ENCODE measurements around the gene CD2BP2.
A peak's percentile ranks its signal among the peaks of the same experiment; 100 is the strongest.
"Not testable (repeated sequence)": the region's sequence is repeated elsewhere in the genome, so short reads cannot be mapped to it uniquely, and the experiment has no call there.

CD2BP2 gene

GRCh38 chr16:30355144-30355953 lies at the start of gene CD2BP2:
CD2BP2 (minus strand) TSS chr16:30355308; CDS start chr16:30354681, 627 bp downstream.
- DNase-seq (ENCODE audit: low read depth) = peak; percentile 75

GRCh38 chr16:30401768-30402425 lies 46.8 kb upstream of the CD2BP2 start:
- no peak for DNase-seq (ENCODE audit: low read depth)

GRCh38 chr16:30399435-30400186 lies 44.5 kb upstream of the CD2BP2 start:
- no peak for DNase-seq (ENCODE audit: low read depth)

- no peak for DNase-seq (ENCODE audit: low read depth)
These were observed 43.7 kb upstream of the CD2BP2 start for GRCh38 chr16:30398661-30399434.

GRCh38 chr16:30397776-30398660 lies 42.9 kb upstream of the CD2BP2 start:
- no peak for DNase-seq (ENCODE audit: low read depth)

GRCh38 chr16:30397056-30397455 lies 41.9 kb upstream of the CD2BP2 start:
- no peak for DNase-seq (ENCODE audit: low read depth)

- DNase-seq (ENCODE audit: low read depth) = not testable (repeated sequence)
These were observed 41.5 kb upstream of the CD2BP2 start for GRCh38 chr16:30396627-30397026.

- no peak for DNase-seq (ENCODE audit: low read depth)
These were observed 41.0 kb upstream of the CD2BP2 start for GRCh38 chr16:30395992-30396585.

- peak; percentile 28 for DNase-seq (ENCODE audit: low read depth)
These were observed 40.3 kb upstream of the CD2BP2 start, which contains the start of gene ZNF48 for GRCh38 chr16:30395155-30395991. ZNF48 (plus strand) TSS chr16:30395420; CDS start chr16:30395795, 375 bp downstream.

GRCh38 chr16:30394592-30395154 lies 39.6 kb upstream of the CD2BP2 start:
- DNase-seq (ENCODE audit: low read depth) = no peak

GRCh38 chr16:30383521-30383920 lies 28.4 kb upstream of the CD2BP2 start:
- DNase-seq (ENCODE audit: low read depth) = no peak

- peak; percentile 48 for DNase-seq (ENCODE audit: low read depth)
These were observed 27.2 kb upstream of the CD2BP2 start, which contains the start of gene SEPTIN1 for GRCh38 chr16:30382111-30382881. SEPTIN1 (minus strand) TSS chr16:30382561; CDS start chr16:30382542, 19 bp downstream.

- no peak for DNase-seq (ENCODE audit: low read depth)
These were observed 26.4 kb upstream of the CD2BP2 start for GRCh38 chr16:30381291-30382041.

- DNase-seq (ENCODE audit: low read depth) = no peak
These were observed 25.7 kb upstream of the CD2BP2 start for GRCh38 chr16:30380803-30381208.

GRCh38 chr16:30380072-30380802 lies 25.1 kb upstream of the CD2BP2 start:
- DNase-seq (ENCODE audit: low read depth) = no peak

- no peak for DNase-seq (ENCODE audit: low read depth)
These were observed 24.2 kb upstream of the CD2BP2 start for GRCh38 chr16:30379158-30379783.

Data from stimulated activated CD8-positive, alpha-beta memory T cell treated with anti-CD3 and anti-CD28 coated beads, Interleukin-15, amount 100 ng/mL, for 24 hours (primary cell).